Fibroblast of pulmonary artery (primary cell): Measurements from ENCODE around the gene SFXN3.

Experiments
- DNase-seq: peaks from one replicate; pipeline ENCODE4 v3.0.0-alpha.2; 2010; ENCODE audit warnings: low read depth
- H3K4me3 ChIP-seq: replicated peaks from 2 replicates; pipeline ENCODE4 v1.5.1; 2011; ENCODE audit warnings: low read depth, mild to moderate bottlenecking, control low read depth, low read length, moderate library complexity
- TF ChIP-seq, protein P1 (sequence below): IDR thresholded peaks from 2 replicates; pipeline ENCODE4 v1.5.1; 2011; ENCODE audit warnings: mild to moderate bottlenecking, control low read depth, low read length, inconsistent platforms; ENCODE audit errors: missing control alignments

The SFXN3 gene

DNA sequence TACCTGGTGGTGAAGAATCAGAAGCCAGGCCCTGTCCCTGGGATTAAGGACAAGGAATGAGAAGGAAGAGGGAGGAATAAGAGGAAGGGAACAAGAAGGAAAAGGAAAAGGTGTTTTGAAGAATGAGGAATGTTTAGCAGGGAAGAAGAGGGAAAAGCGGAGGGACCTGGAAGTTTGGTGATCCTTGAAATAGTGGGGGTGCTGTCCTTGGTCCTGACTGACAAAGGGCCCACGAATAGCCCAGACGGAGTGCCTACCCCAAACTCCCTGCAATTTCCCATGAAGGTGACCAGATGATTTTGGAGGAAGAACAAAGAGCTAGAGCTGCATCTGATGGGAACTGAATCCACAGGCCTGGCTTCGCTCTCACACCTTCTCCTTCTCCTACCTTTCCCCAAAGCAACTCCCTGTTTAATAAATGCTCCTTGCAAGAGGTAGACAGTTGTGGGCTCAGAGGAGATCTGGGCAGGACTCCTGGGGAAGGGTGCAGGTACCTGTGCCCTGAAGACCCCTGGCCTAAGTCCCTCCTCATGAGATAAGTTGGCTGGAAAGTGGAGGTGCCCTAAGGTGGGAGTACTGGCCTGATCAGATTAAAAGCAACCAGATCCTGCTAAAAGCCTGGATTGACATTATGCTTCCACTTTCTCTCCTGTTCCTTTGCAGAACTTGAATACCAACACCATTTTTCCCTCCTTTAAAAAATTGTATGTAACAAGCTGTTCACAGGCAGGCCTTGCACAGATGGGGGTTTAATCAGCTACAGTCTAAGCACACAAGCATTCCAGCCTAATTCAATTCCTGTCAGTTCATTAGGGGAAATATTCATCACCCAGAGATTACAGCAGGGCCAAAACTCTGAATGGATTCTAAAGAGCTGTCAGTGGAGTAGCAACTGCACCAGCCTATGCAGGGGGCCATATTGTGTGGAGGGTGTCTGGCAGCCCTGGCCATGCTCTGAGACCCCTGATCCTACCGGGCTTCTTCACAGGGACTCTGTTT lies 50.2 kb downstream of the SFXN3 start:
- DNase-seq, result peak; percentile 40
- TF ChIP-seq, protein P1, sequence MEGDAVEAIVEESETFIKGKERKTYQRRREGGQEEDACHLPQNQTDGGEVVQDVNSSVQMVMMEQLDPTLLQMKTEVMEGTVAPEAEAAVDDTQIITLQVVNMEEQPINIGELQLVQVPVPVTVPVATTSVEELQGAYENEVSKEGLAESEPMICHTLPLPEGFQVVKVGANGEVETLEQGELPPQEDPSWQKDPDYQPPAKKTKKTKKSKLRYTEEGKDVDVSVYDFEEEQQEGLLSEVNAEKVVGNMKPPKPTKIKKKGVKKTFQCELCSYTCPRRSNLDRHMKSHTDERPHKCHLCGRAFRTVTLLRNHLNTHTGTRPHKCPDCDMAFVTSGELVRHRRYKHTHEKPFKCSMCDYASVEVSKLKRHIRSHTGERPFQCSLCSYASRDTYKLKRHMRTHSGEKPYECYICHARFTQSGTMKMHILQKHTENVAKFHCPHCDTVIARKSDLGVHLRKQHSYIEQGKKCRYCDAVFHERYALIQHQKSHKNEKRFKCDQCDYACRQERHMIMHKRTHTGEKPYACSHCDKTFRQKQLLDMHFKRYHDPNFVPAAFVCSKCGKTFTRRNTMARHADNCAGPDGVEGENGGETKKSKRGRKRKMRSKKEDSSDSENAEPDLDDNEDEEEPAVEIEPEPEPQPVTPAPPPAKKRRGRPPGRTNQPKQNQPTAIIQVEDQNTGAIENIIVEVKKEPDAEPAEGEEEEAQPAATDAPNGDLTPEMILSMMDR, result no peak
- no peak overlapping the region for H3K4me3 ChIP-seq

DNA sequence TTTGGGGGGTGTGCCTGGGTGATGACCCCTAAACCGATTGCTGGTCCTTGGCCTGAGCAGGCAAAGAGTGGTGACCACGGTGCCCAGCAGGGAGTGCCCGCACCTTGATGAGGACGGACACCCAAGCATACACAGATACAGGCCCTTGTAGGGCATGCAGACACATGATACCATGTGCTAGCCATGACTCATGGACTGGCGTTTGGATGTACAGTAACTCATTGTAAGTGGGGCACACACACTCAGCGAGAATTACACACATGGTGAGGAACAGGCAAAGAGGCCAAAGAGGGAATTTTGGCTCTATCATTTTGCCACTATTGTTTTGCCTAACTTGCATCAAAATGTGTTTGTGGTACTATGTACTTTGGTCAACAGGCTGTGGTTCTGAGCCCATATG lies 54.8 kb downstream of the SFXN3 start:
- DNase-seq, result no peak
- H3K4me3 ChIP-seq, result no peak overlapping the region
- TF ChIP-seq, protein P1, result no peak

DNA sequence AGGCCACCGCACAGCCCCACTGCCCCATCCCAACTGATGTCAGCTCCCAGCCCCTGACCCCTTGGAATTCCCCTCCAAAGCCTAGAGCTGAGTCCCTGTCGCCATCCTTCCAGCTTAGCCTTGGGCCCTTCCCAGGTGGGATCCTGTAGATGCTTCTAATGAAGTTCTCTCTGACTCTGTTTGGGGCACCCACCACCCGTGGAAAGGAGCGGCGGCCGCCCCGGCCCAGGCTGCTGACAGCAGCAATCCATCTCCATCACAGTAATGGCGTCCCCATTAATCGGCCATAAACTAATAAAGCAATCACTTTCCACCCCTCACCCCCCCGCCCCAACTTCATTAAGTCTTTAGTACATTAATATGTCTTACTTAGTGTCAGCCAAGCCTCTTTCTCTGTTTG lies 56.3 kb downstream of the SFXN3 start:
- TF ChIP-seq, protein P1, result no peak
- DNase-seq, result no peak
- H3K4me3 ChIP-seq, result no peak overlapping the region

DNA sequence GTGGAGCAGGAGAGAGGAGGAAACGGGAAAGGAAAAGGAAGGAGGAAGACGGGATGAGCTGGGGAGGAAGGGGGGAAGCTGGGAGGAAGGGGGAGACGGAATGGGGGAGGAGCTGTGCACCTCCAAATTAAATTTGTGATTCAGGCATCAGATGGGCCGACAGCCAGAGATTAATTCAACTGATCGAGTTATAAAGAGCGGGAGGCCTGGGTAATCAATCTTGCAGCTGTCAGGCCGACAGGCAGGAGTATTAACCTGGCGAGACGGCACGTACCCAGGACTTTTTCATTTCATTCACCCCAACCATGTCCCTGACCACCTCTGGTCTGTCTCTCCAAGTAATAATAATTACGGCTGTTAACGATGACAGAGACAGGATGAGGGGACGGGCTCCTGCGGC lies 56.9 kb downstream of the SFXN3 start:
- no peak overlapping the region for H3K4me3 ChIP-seq
- TF ChIP-seq, protein P1, result no peak
- no peak for DNase-seq

DNA sequence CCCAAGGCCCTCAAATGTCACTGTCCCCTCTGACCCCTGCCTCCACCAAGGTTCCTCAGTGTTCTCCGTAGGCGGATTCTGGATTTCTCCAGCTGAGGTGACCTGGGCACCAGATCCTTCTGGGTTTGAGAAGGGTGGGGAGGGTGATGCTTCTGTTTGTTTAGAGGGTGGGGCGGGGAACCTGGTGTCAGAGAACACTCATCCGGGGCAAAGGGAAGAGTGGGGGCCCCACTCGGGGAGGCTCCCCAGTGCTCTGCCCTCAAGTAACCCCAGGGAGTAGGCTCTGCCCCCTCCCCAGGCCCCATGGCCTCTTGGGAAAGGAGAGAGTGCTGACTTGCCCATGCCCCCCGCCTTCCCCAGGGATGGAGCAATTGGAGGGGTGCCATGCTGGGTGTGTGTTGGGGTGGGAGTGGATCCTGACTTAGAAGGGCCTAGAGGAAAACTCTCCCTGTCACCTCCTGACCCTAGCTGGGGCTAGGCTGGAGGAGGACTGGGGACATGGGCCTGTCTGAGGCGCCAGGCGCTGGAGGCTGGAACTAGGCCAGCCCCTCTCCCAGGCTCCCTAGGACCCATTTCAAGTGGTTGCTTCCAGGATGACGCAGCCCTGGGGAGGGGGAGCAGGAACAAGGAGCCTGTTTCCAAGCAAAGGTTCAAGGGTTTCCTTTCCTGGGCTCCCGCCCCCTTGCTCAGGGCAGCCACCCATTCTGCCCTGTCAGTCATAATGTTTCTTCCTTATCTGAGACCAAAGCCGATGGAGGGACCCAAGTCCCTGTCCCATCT lies 58.7 kb downstream of the SFXN3 start:
- DNase-seq, result no peak
- H3K4me3 ChIP-seq, result no peak overlapping the region
- TF ChIP-seq, protein P1, result no peak

DNA sequence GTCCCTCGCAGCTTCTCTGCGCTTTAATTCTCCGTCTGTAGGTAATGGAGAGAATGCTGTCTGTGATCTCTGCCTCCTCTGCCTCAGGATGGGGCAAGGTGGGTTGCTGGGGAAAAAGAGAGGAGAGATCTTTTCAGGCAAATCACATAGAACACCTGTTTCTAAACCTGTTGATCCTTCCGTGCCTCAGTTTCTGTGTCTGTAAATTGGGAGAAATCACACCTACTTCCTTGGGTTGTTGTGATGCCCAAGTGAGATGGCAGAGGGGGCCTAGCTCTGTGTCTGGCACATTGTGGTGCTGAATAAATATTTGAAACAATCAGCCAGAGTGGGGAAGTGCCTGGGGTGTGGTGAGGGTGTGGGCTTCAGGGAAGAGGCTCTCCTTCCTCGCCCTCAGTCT lies 59.6 kb downstream of the SFXN3 start:
- no peak for DNase-seq
- TF ChIP-seq, protein P1, result no peak
- no peak overlapping the region for H3K4me3 ChIP-seq
